HepG2 (cell line): ENCODE results near the gene DCTN2. TPM values are rescaled to one million over a fixed set of nuclear protein-coding genes. Genes with fewer than 3 reads are reported as not detected.

ENCODE experiments used
- ATAC-seq: fragments of 200-7000 bp; cut with Tn5 transposase; 3 replicates; pipeline ENCODE4 v1.9.1; 2020; ENCODE audit warnings: mild to moderate bottlenecking, moderate library complexity
- BruUV-seq: library from RNA; stranded (reverse); fragments of 400-500 nt; replicated peaks from 2 replicates; lab custom pipeline; 2021; lab: Mats Ljungman, UMichigan
- CTCF ChIA-PET: fragments of 300-600 bp; formaldehyde crosslinking; extraction: SDS; loops from one replicate; lab custom pipeline; 2021; ENCODE audit warnings: low total read pairs, inconsistent platforms, low intra/inter-chr PET ratio; lab: Yijun Ruan, JAX
- POLR2A ChIA-PET: fragments of 350-600 bp; sonication (Branson Sonifier 250); formaldehyde crosslinking; loops from one replicate; lab custom pipeline; 2020; ENCODE audit warnings: antibody characterized with exemption, inconsistent platforms; lab: Yijun Ruan, JAX
- DNase-seq: peaks from one replicate; pipeline ENCODE4 v3.0.0-alpha.2; 2015; ENCODE audit warnings: low spot score
- FAIRE-seq: peaks from 3 replicates; lab custom pipeline; 2011; peaks lifted over from hg19 to GRCh38; lab: Jason Lieb, UNC
- H2AFZ ChIP-seq: one replicate; pipeline ENCODE4 v1.6.1; 2011; ENCODE audit warnings: low read length, inconsistent platforms
- H3K27ac ChIP-seq: fragments of 300-600 bp; 3 replicates; pipeline ENCODE4 v1.8.0; 2011; ENCODE audit warnings: mixed run types, mild to moderate bottlenecking, mixed read lengths, low read length, inconsistent platforms; ENCODE audit not compliant: insufficient read depth; ENCODE audit errors: extremely low read length
- H3K27me3 ChIP-seq, 2 experiments: fragments of 200-600 bp in 1 of 2; 2 replicates in 1 of 2; 3 replicates in 1 of 2; pipeline versions ENCODE4 v1.6.0 to v1.8.0; 2011; ENCODE audit warnings: low read length in 2 of 2, mild to moderate bottlenecking in 2 of 2, moderate library complexity in 2 of 2, inconsistent platforms in 1 of 2; ENCODE audit not compliant: insufficient read depth in 2 of 2, control insufficient read depth in 1 of 2
- H3K36me3 ChIP-seq, 2 experiments: fragments of 200-600 bp in 1 of 2; replicated peaks in 1 of 2; 2 replicates in 1 of 2; 3 replicates in 1 of 2; pipeline versions ENCODE4 v1.5.1 to v1.8.0; 2011; ENCODE audit warnings: low read length in 2 of 2, inconsistent platforms in 1 of 2; ENCODE audit not compliant: insufficient read depth in 2 of 2, control insufficient read depth in 1 of 2
- H3K4me1 ChIP-seq: 2 replicates; pipeline ENCODE4 v1.5.1; 2012; ENCODE audit warnings: low read length, inconsistent platforms; ENCODE audit not compliant: insufficient read depth
- H3K4me2 ChIP-seq: 2 replicates; pipeline ENCODE4 v1.6.0; 2011; ENCODE audit warnings: low read depth, low read length, inconsistent platforms
- H3K4me3 ChIP-seq, 3 experiments: fragments of 200-600 bp in 1 of 3; sonication (generic), shearing (Covaris generic) in 1 of 3; replicated peaks in 1 of 3; 2 replicates each; pipeline ENCODE4 v1.5.1; 2011 to 2016; ENCODE audit warnings: low read length in 3 of 3, inconsistent platforms in 2 of 3, low read depth in 2 of 3, mild to moderate bottlenecking in 2 of 3, control low read depth in 1 of 3, mixed read lengths in 1 of 3; ENCODE audit not compliant: insufficient read depth in 1 of 3
- H3K79me2 ChIP-seq: one replicate; pipeline ENCODE4 v1.6.1; 2011; ENCODE audit warnings: low read length, inconsistent platforms; ENCODE audit not compliant: insufficient read depth
- H3K9ac ChIP-seq: 2 replicates; pipeline ENCODE4 v1.6.0; 2011; ENCODE audit warnings: mild to moderate bottlenecking, low read depth, low read length, inconsistent platforms; ENCODE audit not compliant: insufficient read depth
- H3K9me3 ChIP-seq: 2 replicates; pipeline ENCODE4 v1.5.1; 2012; ENCODE audit warnings: mild to moderate bottlenecking, low read length
- H4K20me1 ChIP-seq: 2 replicates; pipeline ENCODE4 v1.6.0; 2011; ENCODE audit warnings: inconsistent platforms, mild to moderate bottlenecking, low read length, moderate library complexity; ENCODE audit not compliant: insufficient read depth
- ATF3 ChIP-seq: sonication (generic); formaldehyde crosslinking; IDR thresholded peaks from 2 replicates; pipeline ENCODE4 v1.4.0; 2020; ENCODE audit warnings: missing genetic modification reagents
- DMTF1 ChIP-seq: sonication (generic); formaldehyde crosslinking; IDR thresholded peaks from 2 replicates; pipeline ENCODE4 v1.4.0; 2020; ENCODE audit warnings: mild to moderate bottlenecking, missing genetic modification reagents
- KLF12 ChIP-seq: sonication (generic); formaldehyde crosslinking; IDR thresholded peaks from 2 replicates; pipeline ENCODE4 v1.4.0; 2020; ENCODE audit warnings: missing genetic modification reagents, borderline replicate concordance
- PRDM10 ChIP-seq: sonication (generic); formaldehyde crosslinking; IDR thresholded peaks from 2 replicates; pipeline ENCODE4 v1.4.0; 2020; ENCODE audit warnings: low read depth, missing genetic modification reagents
- TERF1 ChIP-seq: sonication (generic); formaldehyde crosslinking; IDR thresholded peaks from 2 replicates; pipeline ENCODE4 v1.8.0; 2022; ENCODE audit warnings: mild to moderate bottlenecking, missing genetic modification reagents, moderate library complexity
- ZHX1 ChIP-seq: sonication (generic); formaldehyde crosslinking; IDR thresholded peaks from 2 replicates; pipeline ENCODE4 v1.8.1; 2022; ENCODE audit warnings: low read depth, mild to moderate bottlenecking, missing genetic modification reagents
- ZNF572 ChIP-seq: sonication (generic); formaldehyde crosslinking; IDR thresholded peaks from 2 replicates; pipeline ENCODE4 v1.5.1; 2020; ENCODE audit warnings: mild to moderate bottlenecking, missing genetic modification reagents
- WGBS: methylation state at CpG from one replicate; pipeline ENCODE4 v1.1.6; 2017; ENCODE audit warnings: low lambda C conversion rate; 5-methylcytosine and 5-hydroxymethylcytosine counted together
- in situ Hi-C: cut with HindIII; loops from 2 replicates; pipeline ENCODE4 v1.10.0; 2017; ENCODE audit warnings: low pct_unique_long_range_greater_than_20kb; ENCODE audit not compliant: extremely low pct_ligation_motif_present
- intact Hi-C: fragments of 100-400 bp; cut with micrococcal nuclease; formaldehyde crosslinking; loops from one replicate; pipeline ENCODE4 v1.10.0; 2022; ENCODE audit not compliant: unreplicated experiment
- polyA plus RNA-seq, 8 experiments: library from polyadenylated mRNA; depleted of rRNA in 3 of 8; stranded (reverse) in 7 of 8; unstranded in 1 of 8; fragments of >200 nt; fragmentation: Illumina TruSeq in 4 of 8; extraction: Trizol in 4 of 8; gene quantifications; 2 replicates each; pipeline versions ENCODE4 v1.2.1 to v1.2.3, GENCODE V29; 2011 to 2016; ENCODE audit warnings: low read depth in 4 of 8, missing spikeins in 1 of 8, mixed read lengths in 1 of 8; ENCODE audit not compliant: insufficient read depth in 1 of 8
- total RNA-seq, 5 experiments: library from RNA; depleted of rRNA; stranded (reverse); fragments of >200 nt; fragmentation: Illumina TruSeq; extraction: Trizol; gene quantifications; 2 replicates each; pipeline ENCODE4 v1.2.3, GENCODE V29; 2016; ENCODE audit warnings: low read depth in 1 of 5

The DCTN2 gene
- total and polyA plus RNA-seq, 2 of the 13 experiments (the other 11 are each of a cell fraction or from before 2014, with no cell fraction given): 72.0 to 77.4 TPM

- TF ChIP-seq ZHX1 (CRISPR knock-in tag): no peak
Measured at GRCh38 chr12:57539134-57539768, 7.7 kb downstream of the DCTN2 start (continued).

- 100% methylated on average over 1 of the region's 1 CpG for WGBS
- H3K27me3 ChIP-seq: no peaks in the 10 kb centered on the region
- no peaks in the 10 kb centered on the region for H3K9me3 ChIP-seq
- intact Hi-C loops: no loop called here
- H3K9ac ChIP-seq: no peak overlapping the region
- POLR2A ChIA-PET: interaction anchor here (1.4 kb wide), 1 partner anchor 11 kb away, joined by 4 read pairs; no protein-coding TSS in a partner anchor
- no peaks in the 10 kb centered on the region for H3K4me1 ChIP-seq
- no peak for DNase-seq
- H3K4me2 ChIP-seq: no peak overlapping the region
- CTCF ChIA-PET: no interaction called here
- H3K79me2 ChIP-seq: no peaks in the 10 kb centered on the region
- no peak overlapping the region for H3K27ac ChIP-seq
- FAIRE-seq: no peak
- H2AFZ ChIP-seq: no peak overlapping the region
- TF ChIP-seq ZNF572 (no peak), ATF3 (no peak), TERF1 (no peak), KLF12 (CRISPR knock-in tag) (no peak), DMTF1 (CRISPR knock-in tag) (no peak), PRDM10 (CRISPR knock-in tag) (no peak)
- peaks cover 19 to 44% of the 10 kb centered on the region in 2 experiments; a peak in 4 of 5 replicates for H3K36me3 ChIP-seq
- no peaks in the 10 kb centered on the region for H4K20me1 ChIP-seq
- H3K4me3 ChIP-seq: no peak overlapping the region
- no TSS peak for BruUV-seq
- in situ Hi-C loops: no loop called here
- no peak for ATAC-seq
Measured at GRCh38 chr12:57536597-57536942, 10.4 kb downstream of the DCTN2 start.
